HepG2 (cell line): Measurements from ENCODE around the gene ENO2. TPM values are rescaled to one million over a fixed set of nuclear protein-coding genes. Genes with fewer than 3 reads are reported as not detected.

ENCODE experiments used
- ATAC-seq: fragments of 200-7000 bp; cut with Tn5 transposase; 3 replicates; pipeline ENCODE4 v1.9.1; 2020; ENCODE audit warnings: mild to moderate bottlenecking, moderate library complexity
- BruUV-seq: library from RNA; stranded (reverse); fragments of 400-500 nt; replicated peaks from 2 replicates; lab custom pipeline; 2021; lab: Mats Ljungman, UMichigan
- CTCF ChIA-PET: fragments of 300-600 bp; formaldehyde crosslinking; extraction: SDS; loops from one replicate; lab custom pipeline; 2021; ENCODE audit warnings: low total read pairs, inconsistent platforms, low intra/inter-chr PET ratio; lab: Yijun Ruan, JAX
- POLR2A ChIA-PET: fragments of 350-600 bp; sonication (Branson Sonifier 250); formaldehyde crosslinking; loops from one replicate; lab custom pipeline; 2020; ENCODE audit warnings: antibody characterized with exemption, inconsistent platforms; lab: Yijun Ruan, JAX
- DNase-seq: peaks from one replicate; pipeline ENCODE4 v3.0.0-alpha.2; 2015; ENCODE audit warnings: low spot score
- FAIRE-seq: peaks from 3 replicates; lab custom pipeline; 2011; peaks lifted over from hg19 to GRCh38; lab: Jason Lieb, UNC
- H2AFZ ChIP-seq: one replicate; pipeline ENCODE4 v1.6.1; 2011; ENCODE audit warnings: low read length, inconsistent platforms
- H3K27ac ChIP-seq: fragments of 300-600 bp; 3 replicates; pipeline ENCODE4 v1.8.0; 2011; ENCODE audit warnings: mixed run types, mild to moderate bottlenecking, mixed read lengths, low read length, inconsistent platforms; ENCODE audit not compliant: insufficient read depth; ENCODE audit errors: extremely low read length
- H3K27me3 ChIP-seq, 2 experiments: fragments of 200-600 bp in 1 of 2; 2 replicates in 1 of 2; 3 replicates in 1 of 2; pipeline versions ENCODE4 v1.6.0 to v1.8.0; 2011; ENCODE audit warnings: low read length in 2 of 2, mild to moderate bottlenecking in 2 of 2, moderate library complexity in 2 of 2, inconsistent platforms in 1 of 2; ENCODE audit not compliant: insufficient read depth in 2 of 2, control insufficient read depth in 1 of 2
- H3K36me3 ChIP-seq, 2 experiments: fragments of 200-600 bp in 1 of 2; replicated peaks in 1 of 2; 2 replicates in 1 of 2; 3 replicates in 1 of 2; pipeline versions ENCODE4 v1.5.1 to v1.8.0; 2011; ENCODE audit warnings: low read length in 2 of 2, inconsistent platforms in 1 of 2; ENCODE audit not compliant: insufficient read depth in 2 of 2, control insufficient read depth in 1 of 2
- H3K4me1 ChIP-seq: 2 replicates; pipeline ENCODE4 v1.5.1; 2012; ENCODE audit warnings: low read length, inconsistent platforms; ENCODE audit not compliant: insufficient read depth
- H3K4me2 ChIP-seq: 2 replicates; pipeline ENCODE4 v1.6.0; 2011; ENCODE audit warnings: low read depth, low read length, inconsistent platforms
- H3K4me3 ChIP-seq, 3 experiments: fragments of 200-600 bp in 1 of 3; sonication (generic), shearing (Covaris generic) in 1 of 3; replicated peaks in 1 of 3; 2 replicates each; pipeline ENCODE4 v1.5.1; 2011 to 2016; ENCODE audit warnings: low read length in 3 of 3, inconsistent platforms in 2 of 3, low read depth in 2 of 3, mild to moderate bottlenecking in 2 of 3, control low read depth in 1 of 3, mixed read lengths in 1 of 3; ENCODE audit not compliant: insufficient read depth in 1 of 3
- H3K79me2 ChIP-seq: one replicate; pipeline ENCODE4 v1.6.1; 2011; ENCODE audit warnings: low read length, inconsistent platforms; ENCODE audit not compliant: insufficient read depth
- H3K9ac ChIP-seq: 2 replicates; pipeline ENCODE4 v1.6.0; 2011; ENCODE audit warnings: mild to moderate bottlenecking, low read depth, low read length, inconsistent platforms; ENCODE audit not compliant: insufficient read depth
- H3K9me3 ChIP-seq: 2 replicates; pipeline ENCODE4 v1.5.1; 2012; ENCODE audit warnings: mild to moderate bottlenecking, low read length
- H4K20me1 ChIP-seq: 2 replicates; pipeline ENCODE4 v1.6.0; 2011; ENCODE audit warnings: inconsistent platforms, mild to moderate bottlenecking, low read length, moderate library complexity; ENCODE audit not compliant: insufficient read depth
- ATF2 ChIP-seq: sonication (generic); formaldehyde crosslinking; IDR thresholded peaks from 2 replicates; pipeline ENCODE4 v1.4.0; 2020; ENCODE audit warnings: missing genetic modification reagents
- BRD4 ChIP-seq: sonication (generic); formaldehyde crosslinking; IDR thresholded peaks from 2 replicates; pipeline ENCODE4 v1.4.0; 2020; ENCODE audit warnings: missing genetic modification reagents
- HNF1A ChIP-seq, 2 experiments: sonication (generic) in 1 of 2; formaldehyde crosslinking in 1 of 2; IDR thresholded peaks; 2 replicates each; pipeline versions ENCODE4 v1.4.0 to v1.6.1; 2016 to 2020; ENCODE audit warnings: borderline replicate concordance in 1 of 2, low read depth in 1 of 2, mild to moderate bottlenecking in 1 of 2, missing genetic modification reagents in 1 of 2
- NFYB ChIP-seq: sonication (generic); formaldehyde crosslinking; IDR thresholded peaks from 2 replicates; pipeline ENCODE4 v1.4.0; 2020; ENCODE audit warnings: missing genetic modification reagents
- NFYC ChIP-seq: IDR thresholded peaks from 2 replicates; pipeline ENCODE4 v1.6.1; 2016; ENCODE audit warnings: missing genetic modification reagents, missing compliant biosample characterization
- PAF1 ChIP-seq: IDR thresholded peaks from 2 replicates; pipeline ENCODE4 v1.6.1; 2016; ENCODE audit warnings: missing genetic modification reagents, missing compliant biosample characterization
- PBX2 ChIP-seq: IDR thresholded peaks from 2 replicates; pipeline ENCODE4 v1.6.1; 2016; ENCODE audit warnings: control low read depth
- RFX5 ChIP-seq: IDR thresholded peaks from 2 replicates; pipeline ENCODE4 v1.6.1; 2011; ENCODE audit warnings: low read depth, low read length, improper control_type of control experiment
- SMARCC2 ChIP-seq: fragments of 450-650 bp; IDR thresholded peaks from 2 replicates; pipeline ENCODE4 v1.6.1; 2017; ENCODE audit warnings: antibody characterized with exemption, mild to moderate bottlenecking
- SMC3 ChIP-seq: IDR thresholded peaks from 2 replicates; pipeline ENCODE4 v1.6.1; 2011; ENCODE audit warnings: low read length, improper control_type of control experiment
- SP2 ChIP-seq: sonication (generic); formaldehyde crosslinking; IDR thresholded peaks from 2 replicates; pipeline ENCODE4 v1.5.1; 2020; ENCODE audit warnings: mild to moderate bottlenecking, missing genetic modification reagents
- TBL1XR1 ChIP-seq: fragments of 150-350 bp; IDR thresholded peaks from 2 replicates; pipeline ENCODE4 v1.6.1; 2014; ENCODE audit warnings: borderline replicate concordance, low read length; ENCODE audit not compliant: partially characterized antibody
- TRIM24 ChIP-seq: sonication (generic); formaldehyde crosslinking; IDR thresholded peaks from 2 replicates; pipeline ENCODE4 v1.8.0; 2022; ENCODE audit warnings: mild to moderate bottlenecking, missing genetic modification reagents
- ZFP82 ChIP-seq: sonication (generic); formaldehyde crosslinking; IDR thresholded peaks from 2 replicates; pipeline ENCODE4 v1.5.1; 2020; ENCODE audit warnings: mild to moderate bottlenecking, missing genetic modification reagents, borderline replicate concordance
- ZFX ChIP-seq: sonication (generic); formaldehyde crosslinking; IDR thresholded peaks from 2 replicates; pipeline ENCODE4 v1.4.0; 2020; ENCODE audit warnings: mild to moderate bottlenecking, low read depth, missing genetic modification reagents, moderate library complexity
- ZNF383 ChIP-seq: sonication (generic); formaldehyde crosslinking; IDR thresholded peaks from 2 replicates; pipeline ENCODE4 v1.4.0; 2020; ENCODE audit warnings: missing genetic modification reagents, mild to moderate bottlenecking, borderline replicate concordance
- ZNF446 ChIP-seq: sonication (generic); formaldehyde crosslinking; IDR thresholded peaks from 2 replicates; pipeline ENCODE4 v1.5.0; 2020; ENCODE audit warnings: mild to moderate bottlenecking, missing genetic modification reagents
- ZNF570 ChIP-seq: sonication (generic); formaldehyde crosslinking; IDR thresholded peaks from 2 replicates; pipeline ENCODE4 v1.4.0; 2020; ENCODE audit warnings: mild to moderate bottlenecking, missing genetic modification reagents, borderline replicate concordance
- ZSCAN30 ChIP-seq: sonication (generic); formaldehyde crosslinking; IDR thresholded peaks from 2 replicates; pipeline ENCODE4 v1.5.0; 2020; ENCODE audit warnings: mild to moderate bottlenecking, missing genetic modification reagents
- WGBS: methylation state at CpG from one replicate; pipeline ENCODE4 v1.1.6; 2017; ENCODE audit warnings: low lambda C conversion rate; 5-methylcytosine and 5-hydroxymethylcytosine counted together
- in situ Hi-C: cut with HindIII; loops from 2 replicates; pipeline ENCODE4 v1.10.0; 2017; ENCODE audit warnings: low pct_unique_long_range_greater_than_20kb; ENCODE audit not compliant: extremely low pct_ligation_motif_present
- intact Hi-C: fragments of 100-400 bp; cut with micrococcal nuclease; formaldehyde crosslinking; loops from one replicate; pipeline ENCODE4 v1.10.0; 2022; ENCODE audit not compliant: unreplicated experiment
- polyA plus RNA-seq, 8 experiments: library from polyadenylated mRNA; depleted of rRNA in 3 of 8; stranded (reverse) in 7 of 8; unstranded in 1 of 8; fragments of >200 nt; fragmentation: Illumina TruSeq in 4 of 8; extraction: Trizol in 4 of 8; gene quantifications; 2 replicates each; pipeline versions ENCODE4 v1.2.1 to v1.2.3, GENCODE V29; 2011 to 2016; ENCODE audit warnings: low read depth in 4 of 8, missing spikeins in 1 of 8, mixed read lengths in 1 of 8; ENCODE audit not compliant: insufficient read depth in 1 of 8
- total RNA-seq, 5 experiments: library from RNA; depleted of rRNA; stranded (reverse); fragments of >200 nt; fragmentation: Illumina TruSeq; extraction: Trizol; gene quantifications; 2 replicates each; pipeline ENCODE4 v1.2.3, GENCODE V29; 2016; ENCODE audit warnings: low read depth in 1 of 5

ENO2 gene
- total and polyA plus RNA-seq, 2 of the 13 experiments (the other 11 are each of a cell fraction or from before 2014, with no cell fraction given) = 19.3 to 136 TPM

GRCh38 chr12:6943389-6943721, 29.0 kb downstream of the ENO2 start:
- Histone ChIP-seq H3K4me3 (peak overlapping the region in 2 of 3 experiments; percentile 54 to 79; a peak in 4 of 6 replicates), H3K4me2 (peak overlapping the region; percentile 92), H3K9ac (peak overlapping the region; percentile 82), H3K9me3 (no peaks in the 10 kb centered on the region), H3K4me1 (peaks cover 46% of the 10 kb centered on the region), H3K27me3 (no peaks in the 10 kb centered on the region), H3K27ac (peak overlapping the region; percentile 98), H4K20me1 (no peaks in the 10 kb centered on the region), H3K79me2 (no peaks in the 10 kb centered on the region), H3K36me3 (peaks cover 0 to 10% of the 10 kb centered on the region in 2 experiments; a peak in 2 of 5 replicates), H2AFZ (no peak overlapping the region)
- ATAC-seq (peak; percentile 31), DNase-seq (peak; percentile 88), FAIRE-seq (peak; percentile 93)
- BruUV-seq = no TSS peak
- intact Hi-C loops (loop anchor here (1.0 kb wide), 1 partner anchor 70 kb away; the partner anchor contains the start of gene SPSB2), in situ Hi-C loops (loop anchor here (10.0 kb wide), 1 partner anchor 171 kb away; no protein-coding TSS in a partner anchor)
- ChIA-PET POLR2A (interaction anchor here (0.6 to 5.2 kb wide), 48 partner anchors 9 to 409 kb away, joined by 3 to 180 read pairs (median 7); partner anchors contain the start of genes ATN1, C1R, C1RL and C1S), CTCF (interaction anchor here (1.2 to 2.2 kb wide), 3 partner anchors 19 to 170 kb away, joined by 3 to 15 read pairs (median 11); no protein-coding TSS in a partner anchor)
- 8% methylated on average over 13 of the region's 13 CpGs for WGBS
- TF ChIP-seq ZNF446 (no peak), ZFX (CRISPR knock-in tag) (peak; percentile 63; the same call in 1 of the 2 replicates), ZNF570 (CRISPR knock-in tag) (no peak), TBL1XR1 (no peak), SMARCC2 (no peak), NFYB (peak; percentile 79), TRIM24 (CRISPR knock-in tag) (no peak), NFYC (CRISPR knock-in tag) (peak; percentile 78), ZNF383 (CRISPR knock-in tag) (no peak), SMC3 (peak; percentile 4; the same call in 1 of the 2 replicates), SP2 (peak; percentile 56; the same call in 1 of the 2 replicates), ATF2 (CRISPR knock-in tag) (no peak), ZSCAN30 (CRISPR knock-in tag) (no peak), BRD4 (CRISPR knock-in tag) (no peak), RFX5 (peak; percentile 89), PAF1 (CRISPR knock-in tag) (no peak), HNF1A (IDR thresholded peaks at IDR 0.05; ENCODE audit: low read depth) (no peak), HNF1A (CRISPR knock-in tag; IDR thresholded peaks at IDR 0.05; ENCODE audit: borderline replicate concordance) (no peak), ZFP82 (CRISPR knock-in tag) (no peak), PBX2 (CRISPR knock-in tag) (peak; percentile 82)
